Calu3 (cell line): ENCODE results near the gene HACD1. TPM values are rescaled to one million over a fixed set of nuclear protein-coding genes. Genes with fewer than 3 reads are reported as not detected.

Experiments used
- BruUV-seq: library from RNA; stranded (reverse); fragments of 400-500 nt; replicated peaks from 2 replicates; lab custom pipeline; 2021; lab: Mats Ljungman, UMichigan
- CTCF ChIA-PET: fragments of 300-600 bp; sonication (Branson Sonifier 250); formaldehyde crosslinking; loops from one replicate; lab custom pipeline; 2022; ENCODE audit warnings: antibody characterized with exemption; lab: Charles Lee
- DNase-seq: peaks from one replicate; pipeline ENCODE4 v3.0.0; 2022
- H3K27ac Mint-ChIP-seq: one replicate; pipeline ENCODE4 v1.8.0; 2022; ENCODE audit warnings: mixed read lengths; ENCODE audit not compliant: unreplicated experiment
- H3K27me3 Mint-ChIP-seq: one replicate; pipeline ENCODE4 v1.8.0; 2022; ENCODE audit warnings: mixed read lengths; ENCODE audit not compliant: unreplicated experiment
- H3K36me3 Mint-ChIP-seq: one replicate; pipeline ENCODE4 v1.8.0; 2022; ENCODE audit warnings: mild to moderate bottlenecking, moderate library complexity, mixed read lengths; ENCODE audit not compliant: insufficient read depth, unreplicated experiment
- H3K4me1 Mint-ChIP-seq: one replicate; pipeline ENCODE4 v1.8.0; 2022; ENCODE audit warnings: mild to moderate bottlenecking, low read depth, mixed read lengths; ENCODE audit not compliant: unreplicated experiment
- H3K4me3 Mint-ChIP-seq: one replicate; pipeline ENCODE4 v1.8.0; 2022; ENCODE audit warnings: mild to moderate bottlenecking, low read depth, moderate library complexity, mixed read lengths; ENCODE audit not compliant: unreplicated experiment
- H3K9me3 Mint-ChIP-seq: one replicate; pipeline ENCODE4 v1.8.0; 2022; ENCODE audit warnings: low read depth, mixed read lengths; ENCODE audit not compliant: unreplicated experiment
- intact Hi-C: fragments of 100-400 bp; cut with micrococcal nuclease; formaldehyde crosslinking; loops from one replicate; pipeline ENCODE4 v1.10.0; 2022; ENCODE audit not compliant: unreplicated experiment
- total RNA-seq: library from RNA; stranded (reverse); gene quantifications from 2 replicates; pipeline ENCODE4 v1.2.3, GENCODE V29; 2022
- TF ChIP-seq, protein P1 (sequence below): fragments of 200-600 bp; IDR thresholded peaks from one replicate; pipeline ENCODE4 v1.8.0; 2022; ENCODE audit warnings: antibody characterized with exemption; ENCODE audit not compliant: unreplicated experiment

Gene HACD1
- total RNA-seq, 1 experiment from 2014 or later: 17.3 TPM

GRCh38 chr10:17585016-17585415 is 32.2 kb downstream of the HACD1 start:
- H3K27me3 Mint-ChIP-seq: no peaks in the 10 kb centered on the region
- TF ChIP-seq, protein P1, sequence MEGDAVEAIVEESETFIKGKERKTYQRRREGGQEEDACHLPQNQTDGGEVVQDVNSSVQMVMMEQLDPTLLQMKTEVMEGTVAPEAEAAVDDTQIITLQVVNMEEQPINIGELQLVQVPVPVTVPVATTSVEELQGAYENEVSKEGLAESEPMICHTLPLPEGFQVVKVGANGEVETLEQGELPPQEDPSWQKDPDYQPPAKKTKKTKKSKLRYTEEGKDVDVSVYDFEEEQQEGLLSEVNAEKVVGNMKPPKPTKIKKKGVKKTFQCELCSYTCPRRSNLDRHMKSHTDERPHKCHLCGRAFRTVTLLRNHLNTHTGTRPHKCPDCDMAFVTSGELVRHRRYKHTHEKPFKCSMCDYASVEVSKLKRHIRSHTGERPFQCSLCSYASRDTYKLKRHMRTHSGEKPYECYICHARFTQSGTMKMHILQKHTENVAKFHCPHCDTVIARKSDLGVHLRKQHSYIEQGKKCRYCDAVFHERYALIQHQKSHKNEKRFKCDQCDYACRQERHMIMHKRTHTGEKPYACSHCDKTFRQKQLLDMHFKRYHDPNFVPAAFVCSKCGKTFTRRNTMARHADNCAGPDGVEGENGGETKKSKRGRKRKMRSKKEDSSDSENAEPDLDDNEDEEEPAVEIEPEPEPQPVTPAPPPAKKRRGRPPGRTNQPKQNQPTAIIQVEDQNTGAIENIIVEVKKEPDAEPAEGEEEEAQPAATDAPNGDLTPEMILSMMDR: no peak
- H3K9me3 Mint-ChIP-seq: no peaks in the 10 kb centered on the region
- H3K4me1 Mint-ChIP-seq: peaks cover 7% of the 10 kb centered on the region
- no peaks in the 10 kb centered on the region for H3K36me3 Mint-ChIP-seq
- no TSS peak for BruUV-seq
- no peak overlapping the region for H3K4me3 Mint-ChIP-seq
- CTCF ChIA-PET: no interaction called here
- no peak overlapping the region for H3K27ac Mint-ChIP-seq
- no peak for DNase-seq
- intact Hi-C loops: loop anchor here (10.0 kb wide), 1 partner anchor 130 kb away; the partner anchor contains the start of gene ST8SIA6

- intact Hi-C loops: loop anchor here (10.0 kb wide), 1 partner anchor 126 kb away; the partner anchor contains the start of gene ST8SIA6
- Mint-ChIP-seq H3K9me3 (peaks cover 2% of the 10 kb centered on the region), H3K36me3 (no peaks in the 10 kb centered on the region), H3K27me3 (no peaks in the 10 kb centered on the region), H3K27ac (no peak overlapping the region), H3K4me1 (peaks cover 8% of the 10 kb centered on the region), H3K4me3 (no peak overlapping the region)
- CTCF ChIA-PET: no interaction called here
- DNase-seq: no peak
- no TSS peak for BruUV-seq
- TF ChIP-seq, protein P1: no peak
Measured at GRCh38 chr10:17580885-17581284, 36.3 kb downstream of the HACD1 start.

DNA sequence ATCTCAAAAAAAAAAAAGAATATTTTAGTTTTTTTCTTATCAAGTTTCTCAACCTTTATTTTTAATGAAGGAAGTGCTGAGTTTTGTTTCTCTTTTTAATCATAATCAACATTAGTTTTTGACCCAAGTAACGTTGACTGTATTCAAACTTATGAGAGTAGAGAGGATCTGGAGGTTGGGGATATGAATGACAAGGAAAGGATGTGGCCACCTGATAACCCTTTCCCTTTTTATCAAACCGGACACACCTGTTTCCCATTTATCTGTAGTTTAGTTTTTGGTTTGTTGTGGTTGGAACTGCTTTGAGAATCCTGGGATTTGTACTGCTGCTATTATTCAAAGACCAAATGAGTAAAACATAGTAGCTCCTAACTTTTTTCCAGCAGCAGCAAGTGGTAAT is 38.6 kb downstream of the HACD1 start:
- BruUV-seq: no TSS peak
- Mint-ChIP-seq H3K36me3 (no peaks in the 10 kb centered on the region), H3K4me3 (no peak overlapping the region), H3K27me3 (peaks cover 11% of the 10 kb centered on the region), H3K9me3 (peaks cover 2% of the 10 kb centered on the region), H3K4me1 (peaks cover 8% of the 10 kb centered on the region), H3K27ac (no peak overlapping the region)
- DNase-seq: no peak
- CTCF ChIA-PET: interaction anchor here (0.7 kb wide), 1 partner anchor 94 kb away, joined by 3 read pairs; no protein-coding TSS in a partner anchor
- intact Hi-C loops: no loop called here
- TF ChIP-seq, protein P1: no peak

DNA sequence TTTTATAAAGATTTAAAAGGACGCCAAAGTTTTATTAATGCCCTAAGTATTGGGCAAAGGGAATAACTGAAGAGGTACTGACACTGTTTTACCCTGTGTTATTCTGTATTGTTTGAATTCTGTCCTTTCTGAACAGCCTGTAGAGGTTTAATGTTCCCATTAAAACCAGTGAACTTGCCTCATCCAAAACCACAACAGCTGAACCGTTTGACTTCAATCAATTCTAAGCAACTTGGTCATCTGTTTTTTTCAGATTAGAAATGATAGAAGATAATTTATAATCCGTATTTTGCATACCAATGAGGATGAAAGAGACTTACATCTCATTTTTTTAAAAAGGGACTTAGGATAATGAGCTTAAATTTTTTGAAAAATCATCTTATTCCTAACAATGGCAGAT is 40.4 kb downstream of the HACD1 start:
- no peak for DNase-seq
- Mint-ChIP-seq H3K4me1 (peaks cover 16% of the 10 kb centered on the region), H3K27me3 (peaks cover 11% of the 10 kb centered on the region), H3K9me3 (peaks cover 2% of the 10 kb centered on the region), H3K36me3 (no peaks in the 10 kb centered on the region), H3K27ac (no peak overlapping the region), H3K4me3 (no peak overlapping the region)
- intact Hi-C loops: no loop called here
- TF ChIP-seq, protein P1: no peak
- CTCF ChIA-PET: no interaction called here
- no TSS peak for BruUV-seq
